ENCODE data around the gene SUSD4. TPM values are rescaled to one million over a fixed set of nuclear protein-coding genes. Genes with fewer than 3 reads are reported as not detected.

SUSD4 gene
- total and polyA plus RNA-seq, 2 of the 4 experiments (the other 2 are of a cell fraction): 1.8 to 2.7 TPM

GRCh38 chr1:223234170-223234514 lies 129.8 kb downstream of the SUSD4 start:
- POLR2A ChIA-PET (ENCODE audit: unreplicated experiment): no interaction called here
- DNase-seq (no peak), ATAC-seq (ENCODE audit: low read depth) (no peak)
- TF ChIP-seq RFX5 (IDR thresholded peaks at IDR 0.05; ENCODE audit: low read depth, low read length): no peak
- TF ChIP-seq MAZ (IDR thresholded peaks at IDR 0.05; ENCODE audit: borderline replicate concordance, low read depth, low read length): no peak
- no peak for TF ChIP-seq RCOR1 (IDR thresholded peaks at IDR 0.05; ENCODE audit: insufficient replicate concordance, low read length)
- no peak for TF ChIP-seq CEBPB (IDR thresholded peaks at IDR 0.05; ENCODE audit: low read depth, low read length)
- no peak for TF ChIP-seq SMC3 (IDR thresholded peaks at IDR 0.05; ENCODE audit: low read depth, low read length)
- no peak for TF ChIP-seq RAD21 (IDR thresholded peaks at IDR 0.05; ENCODE audit: low read length)
- no peak for TF ChIP-seq CTCF (conservative IDR thresholded peaks at IDR 0.05; ENCODE audit: low read depth, low read length)
- TF ChIP-seq MAFK (IDR thresholded peaks at IDR 0.05; ENCODE audit: low read depth, low read length): no peak
- TF ChIP-seq POLR2A (IDR thresholded peaks at IDR 0.05; ENCODE audit: low read depth, low read length): no peak
- TF ChIP-seq NFE2L2 (IDR thresholded peaks at IDR 0.05; ENCODE audit: low read depth, low read length): no peak
- TF ChIP-seq FOS (IDR thresholded peaks at IDR 0.05; ENCODE audit: low read depth, low read length): no peak
- no peak for TF ChIP-seq MXI1 (IDR thresholded peaks at IDR 0.05; ENCODE audit: borderline replicate concordance, low read depth, low read length)
- no peak for TF ChIP-seq ELK1 (IDR thresholded peaks at IDR 0.05; ENCODE audit: borderline replicate concordance, low read depth, low read length)
- TF ChIP-seq BHLHE40 (IDR thresholded peaks at IDR 0.05; ENCODE audit: low read depth, low read length): no peak
- no peak for TF ChIP-seq CHD1 (IDR thresholded peaks at IDR 0.05; ENCODE audit: low read depth, low read length)
- TF ChIP-seq USF2 (IDR thresholded peaks at IDR 0.05; ENCODE audit: low read depth, low read length): no peak
- Histone ChIP-seq H4K91ac (ENCODE audit: insufficient read depth, low read depth, low read length) (peak overlapping the region; percentile 72), H4K20me1 (ENCODE audit: insufficient read depth, low read length) (no peaks in the 10 kb centered on the region), H2AFZ (replicated peaks; ENCODE audit: low read length, poor library complexity) (peak overlapping the region; percentile 86), H2BK120ac (ENCODE audit: low read depth, low read length) (peak overlapping the region; percentile 98), H3K4ac (ENCODE audit: low read depth, low read length) (peak overlapping the region; percentile 90), H2BK15ac (ENCODE audit: low read depth, low read length) (peak overlapping the region; percentile 88), H4K8ac (ENCODE audit: low read depth in 2 of 2, low read length in 2 of 2) (peak overlapping the region; percentile 49 to 78), H3K56ac (ENCODE audit: extremely low read depth, insufficient read depth, low read length) (peak overlapping the region; percentile 80), H3K23ac (ENCODE audit: low read depth, low read length) (peak overlapping the region; percentile 76), H3K27me3 (ENCODE audit: control insufficient read depth, insufficient read depth, low read length) (no peaks in the 10 kb centered on the region), H3K4me3 (ENCODE audit: insufficient read depth, low read depth, low read length) (no peak overlapping the region), H3K9me1 (ENCODE audit: insufficient read depth, low read length) (peaks cover 30% of the 10 kb centered on the region), H2AK9ac (replicated peaks; ENCODE audit: low read depth, low read length, poor library complexity) (peak overlapping the region; percentile 30), H3K9me3 (ENCODE audit: control insufficient read depth, insufficient read depth, low read length) (no peaks in the 10 kb centered on the region), H3K4me1 (ENCODE audit: control insufficient read depth, insufficient read depth, low read length) (peaks cover 20% of the 10 kb centered on the region), H3K36me3 (ENCODE audit: control insufficient read depth, insufficient read depth, low read length) (no peaks in the 10 kb centered on the region), H4K5ac (ENCODE audit: low read depth, low read length) (peak overlapping the region; percentile 14; the same call in 1 of the 2 replicates), H3K4me2 (ENCODE audit: low read depth, low read length) (no peak overlapping the region), H3K9ac (ENCODE audit: low read depth, low read length) (no peak overlapping the region), H3K79me1 (ENCODE audit: low read depth in 1 of 2, low read length in 2 of 2) (peaks cover 0 to 3% of the 10 kb centered on the region in 2 experiments; a peak in 1 of 4 replicates), H3K18ac (ENCODE audit: low read depth, low read length) (peak overlapping the region; percentile 43; the same call in 1 of the 2 replicates), H2BK20ac (ENCODE audit: low read depth, low read length) (peak overlapping the region; percentile 89), H2AK5ac (ENCODE audit: low read depth, low read length) (peak overlapping the region; percentile 79), H3K27ac (ENCODE audit: insufficient read depth, low read length) (peak overlapping the region; percentile 7; the same call in 1 of the 2 replicates), H3K14ac (replicated peaks; ENCODE audit: low read depth, low read length) (peak overlapping the region; percentile 87), H2BK5ac (ENCODE audit: low read depth, low read length, poor library complexity, severe bottlenecking) (peak overlapping the region; percentile 78)
- in situ Hi-C loops (cut with MboI; ENCODE audit: low sequenced_read_pairs): no loop called here
- intact Hi-C loops (cut with micrococcal nuclease): loop anchor here (5.0 kb wide), 1 partner anchor 178 kb away; no protein-coding TSS in a partner anchor
- dilution Hi-C loops (cut with HindIII; ENCODE audit: low sequenced_read_pairs, unreplicated experiment): no loop called here
- no TSS peak for BruUV-seq (replicated peaks)
- CTCF ChIA-PET: no interaction called here
- WGBS, 2 experiments (ENCODE audit: extremely low coverage in 2 of 2, insufficient read length in 1 of 2): no CpG with 5 or more reads among the region's 1 CpG
